Spinal cord (tissue), 10 donors: ENCODE data around the gene TCEA2. TPM values are rescaled to one million over a fixed set of nuclear protein-coding genes. Genes with fewer than 3 reads are reported as not detected.
"Not testable (repeated sequence)": the region's sequence is repeated elsewhere in the genome, so short reads cannot be mapped to it uniquely, and the experiment has no call there.

ENCODE experiments used
- DNase-seq, 6 donors: peaks; one replicate each; pipeline versions ENCODE4 v3.0.0 to v3.0.0-alpha.2; 2013 to 2015; ENCODE audit warnings: low spot score in 6 of 6, low read depth in 4 of 6
- H3K27ac ChIP-seq: one replicate; pipeline ENCODE4 v1.5.1; 2013; ENCODE audit warnings: low read depth, low read length, control low read depth
- H3K27me3 ChIP-seq: one replicate; pipeline ENCODE4 v1.6.1; 2013; ENCODE audit warnings: low read length; ENCODE audit not compliant: control insufficient read depth, insufficient read depth
- H3K36me3 ChIP-seq: one replicate; pipeline ENCODE4 v1.6.1; 2013; ENCODE audit warnings: low read length; ENCODE audit not compliant: control insufficient read depth, insufficient read depth
- H3K4me1 ChIP-seq: one replicate; pipeline ENCODE4 v1.6.1; 2013; ENCODE audit warnings: low read length; ENCODE audit not compliant: control insufficient read depth, insufficient read depth
- H3K4me3 ChIP-seq: one replicate; pipeline ENCODE4 v1.5.1; 2013; ENCODE audit warnings: low read depth, low read length, control low read depth
- H3K9me3 ChIP-seq: one replicate; pipeline ENCODE4 v1.6.1; 2013; ENCODE audit warnings: low read length; ENCODE audit not compliant: control insufficient read depth, insufficient read depth
- WGBS: methylation state at CpG from one replicate; pipeline ENCODE4 v1.1.5; 2013; ENCODE audit warnings: missing lambda C conversion rate; ENCODE audit not compliant: insufficient coverage; 5-methylcytosine and 5-hydroxymethylcytosine counted together
- polyA plus RNA-seq, 2 donors: library from polyadenylated mRNA; unstranded; fragments of 120-200 nt; gene quantifications; one replicate each; pipeline ENCODE4 v1.2.1, GENCODE V29; 2013; ENCODE audit not compliant: insufficient read length in 2 of 2
- total RNA-seq, 2 donors: library from RNA; depleted of rRNA in 1 of 2; stranded (reverse); fragments of 120-200 nt in 1 of 2; fragments of >200 nt in 1 of 2; gene quantifications; one replicate each; pipeline versions ENCODE4 v1.2.3 to v1.2.4, GENCODE V29; 2013 to 2014
- donor health status: healthy.

The TCEA2 gene
- total and polyA plus RNA-seq, 4 donors, result 35.9 to 170 (median 113) TPM

DNA sequence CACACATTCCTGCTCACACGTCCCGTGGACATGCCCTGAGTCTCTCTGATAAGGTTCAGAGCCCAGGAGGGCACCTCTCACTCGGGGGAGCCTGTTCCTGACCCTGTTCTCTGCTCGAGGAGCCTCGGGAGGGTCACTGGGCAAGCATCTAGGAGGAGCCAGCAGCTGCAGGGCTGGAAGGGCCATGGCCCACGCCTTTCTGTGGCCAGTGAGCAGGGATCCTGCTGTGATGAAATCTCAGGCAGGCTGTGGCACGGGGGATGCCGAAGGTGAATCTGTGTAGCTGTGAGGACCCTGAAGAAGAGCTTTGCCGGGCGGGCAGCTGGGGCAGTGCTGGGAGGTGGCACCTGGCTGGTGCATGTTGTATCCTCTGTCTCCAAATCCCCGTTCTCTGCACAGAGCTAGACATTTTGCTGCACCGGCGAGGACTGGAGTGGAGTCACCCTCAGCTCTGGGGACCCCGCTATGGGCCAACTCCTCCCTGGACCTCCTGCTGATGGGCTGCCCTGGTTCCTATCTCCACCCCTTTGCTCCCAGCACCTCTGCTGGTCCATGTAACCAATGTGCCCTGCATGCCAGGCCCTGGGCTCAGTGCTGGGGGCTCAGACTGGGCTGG, 51.5 kb downstream of the TCEA2 start:
- no peaks in the 10 kb centered on the region for H3K27me3 ChIP-seq
- no peak for DNase-seq
- peaks cover 55% of the 10 kb centered on the region for H3K4me1 ChIP-seq
- no peak overlapping the region for H3K4me3 ChIP-seq
- no peak overlapping the region for H3K27ac ChIP-seq
- no peaks in the 10 kb centered on the region for H3K36me3 ChIP-seq
- H3K9me3 ChIP-seq, result no peaks in the 10 kb centered on the region
- WGBS, result 78% methylated on average over 14 of the region's 14 CpGs

DNA sequence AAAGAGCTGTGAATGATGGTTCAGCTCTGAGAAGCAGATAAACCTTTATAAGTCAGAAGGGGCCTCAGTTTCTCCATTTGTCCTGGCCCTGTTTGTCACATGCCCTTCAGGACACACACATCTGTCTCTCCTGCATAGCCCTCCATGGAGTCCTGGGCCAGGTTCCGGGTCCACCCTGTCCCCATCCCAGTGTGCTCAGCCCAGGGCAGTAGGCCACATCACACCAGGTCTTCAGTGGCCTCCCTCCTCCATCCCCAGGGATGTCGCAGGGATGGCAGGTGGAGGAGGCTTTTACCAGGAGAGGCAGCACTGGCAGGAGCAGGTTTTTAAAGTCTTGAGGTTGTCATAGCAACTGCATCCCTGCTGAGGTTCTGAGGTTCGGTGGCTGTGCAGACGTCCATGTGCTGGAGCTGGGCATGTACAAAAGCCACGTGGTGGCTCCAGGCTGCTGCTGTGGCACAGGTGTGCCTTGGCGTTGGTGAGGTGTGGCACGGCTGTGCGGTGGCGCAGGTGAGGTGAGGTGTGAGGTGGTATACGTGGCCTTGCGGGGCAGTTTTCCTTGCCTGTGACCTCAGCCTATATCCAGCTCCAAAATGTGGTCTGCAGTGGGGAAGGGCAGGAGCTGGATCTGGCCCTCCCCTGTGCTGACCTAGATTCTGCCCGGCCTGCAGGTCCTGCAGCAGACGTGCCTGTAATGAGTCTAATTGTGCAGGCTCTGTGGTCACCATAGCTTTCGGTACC, 52.3 kb downstream of the TCEA2 start:
- H3K9me3 ChIP-seq, result no peaks in the 10 kb centered on the region
- peaks cover 54% of the 10 kb centered on the region for H3K4me1 ChIP-seq
- no peak overlapping the region for H3K4me3 ChIP-seq
- peak in 2 of 6 donors; percentile 57 to 93 for DNase-seq
- H3K27me3 ChIP-seq, result no peaks in the 10 kb centered on the region
- WGBS, result 53% methylated on average over 6 of the region's 14 CpGs
- H3K27ac ChIP-seq, result no peak overlapping the region
- H3K36me3 ChIP-seq, result no peaks in the 10 kb centered on the region

DNA sequence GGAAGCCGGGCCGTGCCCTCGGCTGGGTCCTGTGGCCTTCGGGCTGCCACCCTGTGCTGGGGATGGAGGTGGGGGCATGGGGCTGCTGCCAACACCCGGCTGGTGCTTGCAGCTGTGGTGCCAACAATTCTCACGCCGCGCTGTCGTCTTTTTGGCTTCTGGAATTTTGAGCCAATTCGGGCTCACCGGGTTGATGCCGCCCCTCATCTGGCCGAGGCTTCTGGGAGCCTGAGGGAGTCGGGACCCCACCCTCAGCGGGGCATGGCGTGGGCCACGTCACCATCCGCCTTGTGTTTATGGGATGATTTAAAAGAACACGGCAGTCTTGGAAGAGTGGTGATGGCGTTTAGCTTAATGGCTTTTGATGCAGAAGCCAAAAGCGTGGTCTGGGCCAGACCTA, 53.0 kb downstream of the TCEA2 start:
- Histone ChIP-seq H3K9me3 (no peaks in the 10 kb centered on the region), H3K4me3 (no peak overlapping the region), H3K36me3 (no peaks in the 10 kb centered on the region), H3K27ac (no peak overlapping the region), H3K27me3 (no peaks in the 10 kb centered on the region), H3K4me1 (peaks cover 56% of the 10 kb centered on the region)
- WGBS, result 77% methylated on average over 17 of the region's 21 CpGs
- no peak for DNase-seq

DNA sequence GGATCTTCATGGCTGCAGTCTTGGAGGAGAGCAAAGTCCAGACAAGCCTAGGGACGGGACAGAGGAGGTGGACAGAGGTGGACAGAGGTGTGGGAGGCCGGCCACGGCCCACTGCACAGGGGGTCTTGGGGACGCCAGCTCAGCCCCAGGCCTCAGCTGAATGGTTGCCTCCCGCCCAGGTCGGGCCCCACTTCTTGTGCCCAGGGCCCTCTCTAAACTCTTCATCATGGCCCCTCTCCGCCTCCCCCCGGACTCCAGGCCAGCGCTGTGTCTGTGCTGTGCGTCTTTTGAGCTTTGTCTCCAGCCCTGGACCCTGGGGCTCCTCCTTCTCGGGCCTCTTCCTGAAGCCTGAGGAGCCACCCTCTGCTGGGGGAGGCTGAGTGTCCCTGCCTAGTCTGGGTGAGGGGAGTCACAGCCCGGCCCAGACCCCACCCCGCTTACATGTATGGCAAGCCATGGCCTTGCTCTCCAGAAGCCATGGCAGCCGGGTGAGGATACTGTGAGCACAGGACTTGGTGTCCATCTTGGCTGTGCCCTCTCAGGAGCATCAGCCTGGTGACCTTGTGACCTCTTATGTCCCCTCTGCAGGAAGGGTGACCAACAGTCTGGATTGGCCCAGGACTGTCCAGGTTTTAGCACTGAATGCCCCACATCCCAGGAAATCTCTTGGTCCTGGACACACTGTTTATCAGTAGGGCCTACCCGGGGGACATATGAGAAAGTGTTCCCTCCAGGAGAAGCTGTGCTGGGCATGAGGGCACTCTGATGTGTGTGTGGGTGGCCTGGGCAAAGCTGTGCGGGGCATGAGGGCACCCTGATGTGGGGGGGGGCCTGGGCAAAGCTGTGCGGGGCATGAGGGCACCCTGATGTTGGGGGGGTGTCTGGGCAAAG, 53.8 kb downstream of the TCEA2 start:
- DNase-seq, result no peak
- Histone ChIP-seq H3K27ac (no peak overlapping the region), H3K4me1 (peaks cover 52% of the 10 kb centered on the region), H3K9me3 (no peaks in the 10 kb centered on the region), H3K36me3 (no peaks in the 10 kb centered on the region), H3K27me3 (peaks cover 4% of the 10 kb centered on the region), H3K4me3 (no peak overlapping the region)
- 82% methylated on average over 17 of the region's 17 CpGs for WGBS

DNA sequence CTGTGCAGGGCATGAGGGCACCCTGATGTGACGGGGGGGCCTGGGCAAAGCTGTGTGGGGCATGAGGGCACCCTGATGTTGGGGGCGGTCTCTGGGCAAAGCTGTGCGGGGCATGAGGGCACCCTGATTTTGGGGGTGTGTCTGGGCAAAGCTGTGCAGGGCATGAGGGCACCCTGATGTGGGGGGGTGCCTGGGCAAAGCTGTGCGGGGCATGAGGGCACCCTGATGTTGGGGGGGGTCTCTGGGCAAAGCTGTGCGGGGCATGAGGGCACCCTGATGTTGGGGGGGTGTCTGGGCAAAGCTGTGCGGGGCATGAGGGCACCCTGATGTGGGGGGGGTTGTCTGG, 54.4 kb downstream of the TCEA2 start:
- not testable (repeated sequence) for H3K27ac ChIP-seq, H3K36me3 ChIP-seq, H3K27me3 ChIP-seq, H3K9me3 ChIP-seq, DNase-seq, H3K4me3 ChIP-seq
- peaks cover 46% of the 10 kb centered on the region for H3K4me1 ChIP-seq
- 17% methylated on average over 1 of the region's 6 CpGs for whole genome bisulfite sequencing

DNA sequence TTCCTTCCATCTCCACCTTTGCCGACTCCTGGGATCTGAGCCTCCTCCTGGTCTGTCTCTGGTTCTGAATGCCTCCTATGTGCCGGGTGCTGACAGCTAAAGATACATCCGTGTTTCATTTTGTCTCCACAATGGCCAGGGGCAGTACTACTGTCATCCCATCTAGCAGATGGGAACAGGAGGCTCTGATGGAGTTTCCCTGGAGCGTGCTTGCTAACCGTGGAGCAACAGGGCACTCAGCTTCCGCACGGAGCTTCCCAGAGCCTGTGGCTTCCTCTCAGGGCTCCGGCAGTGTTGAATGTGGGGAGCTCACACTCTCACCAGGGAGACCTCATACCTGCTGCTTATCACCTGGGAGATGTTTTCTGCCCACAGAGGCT, 56.3 kb downstream of the TCEA2 start:
- no peak for DNase-seq
- Histone ChIP-seq H3K27me3 (peaks cover 6% of the 10 kb centered on the region), H3K4me1 (peaks cover 39% of the 10 kb centered on the region), H3K36me3 (no peaks in the 10 kb centered on the region), H3K4me3 (no peak overlapping the region), H3K9me3 (no peaks in the 10 kb centered on the region), H3K27ac (no peak overlapping the region)
- WGBS, result 71% methylated on average over 5 of the region's 8 CpGs

DNA sequence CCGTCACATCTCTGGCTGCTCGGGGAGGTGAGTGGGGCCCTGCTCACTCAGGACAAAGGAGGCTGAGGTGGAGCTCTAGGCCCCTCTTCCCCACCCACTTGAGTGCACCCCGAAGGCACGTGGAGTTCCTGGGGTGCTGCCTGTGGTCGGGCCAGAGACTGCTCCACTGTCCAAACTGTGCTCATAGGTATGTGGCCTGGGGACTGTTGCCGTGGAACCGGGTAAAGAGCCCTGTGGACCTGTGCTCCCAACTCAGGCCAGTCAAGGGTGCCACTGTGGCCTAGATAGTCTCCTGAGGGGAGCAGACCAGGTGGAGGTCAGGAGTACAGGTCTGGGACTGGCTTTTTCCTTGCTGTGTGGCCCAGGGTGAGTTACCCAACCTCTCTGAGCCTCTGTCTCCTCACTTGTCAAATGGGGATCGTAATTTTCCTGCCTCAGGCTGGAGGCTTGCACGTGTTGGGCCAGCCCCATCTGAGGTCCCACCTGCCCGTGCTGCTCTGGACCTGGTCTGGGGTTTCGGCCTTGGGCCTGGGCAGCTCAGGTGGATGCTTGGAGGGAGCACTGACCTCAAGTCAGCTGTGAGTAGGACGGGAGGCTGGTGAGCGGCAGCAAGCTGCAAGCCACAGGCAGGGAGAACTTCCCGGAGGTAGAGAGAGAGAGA, 56.8 kb downstream of the TCEA2 start:
- Histone ChIP-seq H3K36me3 (no peaks in the 10 kb centered on the region), H3K4me3 (no peak overlapping the region), H3K4me1 (peaks cover 36% of the 10 kb centered on the region), H3K27ac (no peak overlapping the region), H3K27me3 (peaks cover 6% of the 10 kb centered on the region), H3K9me3 (no peaks in the 10 kb centered on the region)
- 77% methylated on average over 12 of the region's 14 CpGs for WGBS
- DNase-seq, result no peak

DNA sequence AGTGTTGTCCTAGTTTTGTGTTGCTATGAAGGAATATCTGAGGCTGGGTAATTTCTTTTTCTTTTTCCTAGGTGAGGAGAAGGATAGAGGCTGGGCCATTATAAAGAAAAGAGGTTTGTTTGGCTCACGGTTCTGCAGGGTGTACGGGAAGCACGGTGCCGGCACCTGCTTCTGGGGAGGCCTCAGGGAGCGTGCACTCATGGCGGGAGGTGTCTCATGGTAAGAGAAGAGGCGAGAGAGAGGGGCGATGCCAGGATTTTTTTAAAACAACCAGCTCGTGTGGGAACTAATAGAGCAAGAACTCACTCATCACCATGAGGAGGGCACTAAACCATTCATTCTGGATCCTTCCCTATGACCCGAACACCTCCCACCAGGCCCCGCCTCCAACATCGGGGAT, 58.6 kb downstream of the TCEA2 start:
- DNase-seq, result no peak
- Histone ChIP-seq H3K4me1 (peaks cover 18% of the 10 kb centered on the region), H3K4me3 (no peak overlapping the region), H3K36me3 (no peaks in the 10 kb centered on the region), H3K9me3 (no peaks in the 10 kb centered on the region), H3K27me3 (peaks cover 6% of the 10 kb centered on the region), H3K27ac (no peak overlapping the region)
- no CpG with 5 or more reads among the region's 12 CpGs for WGBS
